H1 (cell line): Measurements from ENCODE around the gene EFHB. TPM values are rescaled to one million over a fixed set of nuclear protein-coding genes. Genes with fewer than 3 reads are reported as not detected.

Experiments used
- CTCF ChIA-PET: fragments of 300-600 bp; sonication (Branson Sonifier 250); formaldehyde crosslinking; loops from one replicate; lab custom pipeline; 2021; ENCODE audit not compliant: partially characterized antibody; lab: Charles Lee
- POLR2A ChIA-PET: fragments of 300-600 bp; sonication (Branson Sonifier 250); formaldehyde crosslinking; loops from one replicate; lab custom pipeline; 2021; ENCODE audit warnings: inconsistent platforms; ENCODE audit not compliant: partially characterized antibody; lab: Charles Lee
- DNase-seq, 2 experiments: peaks; one replicate each; pipeline versions ENCODE4 v3.0.0 to v3.0.0-alpha.2; 2010 to 2022; ENCODE audit warnings: low spot score in 2 of 2, low read depth in 1 of 2, mixed read lengths in 1 of 2
- FAIRE-seq: peaks from 2 replicates; lab custom pipeline; 2011; peaks lifted over from hg19 to GRCh38; lab: Jason Lieb, UNC
- H2AFZ ChIP-seq: 2 replicates; pipeline ENCODE4 v1.8.1; 2012; ENCODE audit warnings: low read length, inconsistent platforms
- H2AK5ac ChIP-seq: 2 replicates; pipeline ENCODE4 v1.6.1; 2013; ENCODE audit warnings: low read depth, low read length
- H2BK120ac ChIP-seq: replicated peaks from 2 replicates; pipeline ENCODE3; 2013; ENCODE audit warnings: low read depth, low read length, inconsistent platforms
- H2BK12ac ChIP-seq: 2 replicates; pipeline ENCODE4 v1.6.1; 2013; ENCODE audit warnings: low read depth, low read length
- H2BK15ac ChIP-seq: 2 replicates; pipeline ENCODE4 v1.6.1; 2013; ENCODE audit warnings: low read length
- H2BK20ac ChIP-seq: 2 replicates; pipeline ENCODE4 v1.6.1; 2013; ENCODE audit warnings: low read length
- H2BK5ac ChIP-seq: 2 replicates; pipeline ENCODE4 v1.6.1; 2013; ENCODE audit warnings: low read depth, low read length
- H3K14ac ChIP-seq: 2 replicates; pipeline ENCODE4 v1.6.1; 2013; ENCODE audit warnings: inconsistent platforms; ENCODE audit not compliant: insufficient read length
- H3K18ac ChIP-seq: 2 replicates; pipeline ENCODE4 v1.6.1; 2013; ENCODE audit warnings: low read length; ENCODE audit errors: extremely low read depth
- H3K23ac ChIP-seq: 2 replicates; pipeline ENCODE4 v1.6.1; 2013; ENCODE audit warnings: inconsistent platforms; ENCODE audit not compliant: insufficient read length
- H3K23me2 ChIP-seq: 2 replicates; pipeline ENCODE4 v1.6.1; 2013; ENCODE audit warnings: low read depth, low read length
- H3K27ac ChIP-seq: 2 replicates; pipeline ENCODE4 v1.6.1; 2011; ENCODE audit warnings: low read depth, low read length, inconsistent platforms
- H3K27me3 ChIP-seq, 4 experiments: replicated peaks in 1 of 4; 1 replicate in 1 of 4; 2 replicates in 3 of 4; pipeline versions ENCODE4 v1.6.1 to v1.8.1; 2011 to 2013; ENCODE audit warnings: low read length in 3 of 4, mild to moderate bottlenecking in 3 of 4, inconsistent platforms in 2 of 4, mixed read lengths in 2 of 4, moderate library complexity in 1 of 4; ENCODE audit not compliant: control insufficient read depth in 3 of 4, insufficient read depth in 3 of 4; ENCODE audit errors: extremely low read depth in 1 of 4
- H3K36me3 ChIP-seq, 4 experiments: 2 replicates each; pipeline versions ENCODE4 v1.6.1 to v1.8.1; 2011 to 2013; ENCODE audit warnings: mild to moderate bottlenecking in 4 of 4, low read length in 3 of 4, moderate library complexity in 2 of 4, control low read depth in 1 of 4, inconsistent platforms in 1 of 4; ENCODE audit not compliant: insufficient read depth in 4 of 4, control insufficient read depth in 2 of 4
- H3K4ac ChIP-seq: replicated peaks from 2 replicates; pipeline ENCODE3; 2013; ENCODE audit warnings: low read length, low read depth, mixed read lengths, inconsistent platforms; ENCODE audit not compliant: insufficient read length
- H3K4me1 ChIP-seq, 4 experiments: replicated peaks in 1 of 4; 1 replicate in 1 of 4; 2 replicates in 3 of 4; pipeline versions ENCODE4 v1.6.1 to v1.8.1; 2011 to 2013; ENCODE audit warnings: low read length in 3 of 4, inconsistent platforms in 2 of 4, mixed read lengths in 1 of 4; ENCODE audit not compliant: insufficient read depth in 4 of 4, control insufficient read depth in 3 of 4
- H3K4me2 ChIP-seq, 2 experiments: 2 replicates each; pipeline versions ENCODE4 v1.6.1 to v1.8.1; 2011 to 2013; ENCODE audit warnings: low read depth in 2 of 2, low read length in 2 of 2, control low read depth in 1 of 2, inconsistent platforms in 1 of 2, mild to moderate bottlenecking in 1 of 2; ENCODE audit not compliant: insufficient read depth in 1 of 2
- H3K4me3 ChIP-seq, 4 experiments: fragments of 200-600, 300-600 bp in 1 of 4; sonication (generic), shearing (Covaris generic), sonication (Bioruptor Twin) in 1 of 4; 2 replicates each; pipeline versions ENCODE4 v1.5.1 to v1.8.1; 2011 to 2016; ENCODE audit warnings: low read length in 4 of 4, low read depth in 3 of 4, control low read depth in 2 of 4, inconsistent platforms in 2 of 4, mild to moderate bottlenecking in 2 of 4, mixed read lengths in 1 of 4, moderate library complexity in 1 of 4; ENCODE audit not compliant: insufficient read depth in 2 of 4; ENCODE audit errors: extremely low read depth in 1 of 4
- H3K56ac ChIP-seq: replicated peaks from 2 replicates; pipeline ENCODE3; 2013; ENCODE audit warnings: low read depth, mild to moderate bottlenecking, mixed read lengths, low read length, inconsistent platforms; ENCODE audit not compliant: insufficient read length
- H3K79me1 ChIP-seq: 2 replicates; pipeline ENCODE4 v1.6.1; 2013; ENCODE audit warnings: low read depth, low read length, control low read depth
- H3K79me2 ChIP-seq, 2 experiments: 2 replicates each; pipeline versions ENCODE4 v1.6.1 to v1.8.1; 2012 to 2013; ENCODE audit warnings: low read length in 2 of 2, mild to moderate bottlenecking in 2 of 2, inconsistent platforms in 1 of 2; ENCODE audit not compliant: insufficient read depth in 2 of 2, control insufficient read depth in 1 of 2
- H3K9ac ChIP-seq, 4 experiments: replicated peaks in 1 of 4; 1 replicate in 1 of 4; 2 replicates in 3 of 4; pipeline versions ENCODE4 v1.6.1 to v1.8.1; 2011 to 2013; ENCODE audit warnings: low read depth in 3 of 4, low read length in 3 of 4, control low read depth in 2 of 4, mild to moderate bottlenecking in 2 of 4, moderate library complexity in 2 of 4, inconsistent platforms in 1 of 4; ENCODE audit errors: extremely low read depth in 1 of 4
- H3K9me3 ChIP-seq, 2 experiments: 2 replicates each; pipeline versions ENCODE4 v1.6.1 to v1.8.1; 2012 to 2013; ENCODE audit warnings: mild to moderate bottlenecking in 2 of 2, moderate library complexity in 2 of 2, control low read depth in 1 of 2, inconsistent platforms in 1 of 2, low read depth in 1 of 2, low read length in 1 of 2, mixed read lengths in 1 of 2; ENCODE audit not compliant: insufficient read depth in 2 of 2
- H4K20me1 ChIP-seq, 2 experiments: replicated peaks in 1 of 2; 2 replicates each; pipeline versions ENCODE3 to v1.8.1; 2011 to 2013; ENCODE audit warnings: inconsistent platforms in 2 of 2, low read length in 2 of 2, mild to moderate bottlenecking in 1 of 2; ENCODE audit not compliant: insufficient read depth in 2 of 2, control insufficient read depth in 1 of 2
- H4K5ac ChIP-seq: 2 replicates; pipeline ENCODE4 v1.6.1; 2013; ENCODE audit warnings: low read length, low read depth, mixed read lengths, inconsistent platforms; ENCODE audit not compliant: insufficient read length
- H4K8ac ChIP-seq: 2 replicates; pipeline ENCODE4 v1.8.0; 2013; ENCODE audit warnings: mild to moderate bottlenecking, moderate library complexity, low read length, inconsistent platforms; ENCODE audit not compliant: insufficient read depth; ENCODE audit errors: extremely low read depth
- H4K91ac ChIP-seq: replicated peaks from 2 replicates; pipeline ENCODE3; 2013; ENCODE audit warnings: low read length, mixed read lengths, inconsistent platforms; ENCODE audit not compliant: insufficient read length
- ASH2L ChIP-seq: fragments of 200-600, 300-600 bp; sonication (generic); IDR thresholded peaks from one replicate; pipeline ENCODE4 v1.7.1; 2017; ENCODE audit warnings: low read length
- BCL11A ChIP-seq, 2 experiments: IDR thresholded peaks; one replicate each; pipeline ENCODE4 v1.6.1; 2011; ENCODE audit warnings: low read depth in 2 of 2, low read length in 2 of 2, mild to moderate bottlenecking in 2 of 2
- HDAC6 ChIP-seq: IDR thresholded peaks from one replicate; pipeline ENCODE4 v1.7.1; 2012; ENCODE audit warnings: low read depth, mild to moderate bottlenecking, inconsistent platforms, low read length, moderate library complexity
- NANOG ChIP-seq: IDR thresholded peaks from 2 replicates; pipeline ENCODE4 v1.6.1; 2011; ENCODE audit warnings: low read length, low read depth, mild to moderate bottlenecking, inconsistent platforms; ENCODE audit not compliant: insufficient read depth, poor library complexity, severe bottlenecking
- NRF1 ChIP-seq: IDR thresholded peaks from 2 replicates; pipeline ENCODE4 v1.6.1; 2011; ENCODE audit warnings: mild to moderate bottlenecking, low read depth, low read length, improper control_type of control experiment
- POU5F1 ChIP-seq: IDR thresholded peaks from 2 replicates; pipeline ENCODE4 v1.6.1; 2011; ENCODE audit warnings: low read depth, mild to moderate bottlenecking, low read length, moderate library complexity
- RBBP5 ChIP-seq: IDR thresholded peaks from 2 replicates; pipeline ENCODE4 v1.7.1; 2012; ENCODE audit warnings: low read depth, mild to moderate bottlenecking, inconsistent platforms, low read length, moderate library complexity, borderline replicate concordance
- RNF2 ChIP-seq: fragments of 200-900, 300-1000 bp; sonication (generic); IDR thresholded peaks from 2 replicates; pipeline ENCODE4 v1.7.1; 2016; ENCODE audit warnings: borderline replicate concordance, low read depth, mild to moderate bottlenecking, antibody characterized with exemption, low read length; ENCODE audit not compliant: poor library complexity, severe bottlenecking; ENCODE audit errors: missing control alignments
- RXRA ChIP-seq: IDR thresholded peaks from 2 replicates; pipeline ENCODE4 v1.6.1; 2011; ENCODE audit warnings: low read depth, mild to moderate bottlenecking, low read length, moderate library complexity; ENCODE audit not compliant: insufficient read depth
- SIN3A ChIP-seq, 2 experiments: IDR thresholded peaks in 1 of 2; conservative IDR thresholded peaks in 1 of 2; 2 replicates each; pipeline ENCODE4 v1.6.1; 2011 to 2012; ENCODE audit warnings: low read length in 2 of 2, improper control_type of control experiment in 1 of 2, low read depth in 1 of 2, mild to moderate bottlenecking in 1 of 2
- SIRT6 ChIP-seq: IDR thresholded peaks from one replicate; pipeline ENCODE4 v1.7.1; 2012; ENCODE audit warnings: low read length, inconsistent platforms
- TAF1 ChIP-seq: IDR thresholded peaks from 2 replicates; pipeline ENCODE4 v1.6.1; 2011; ENCODE audit warnings: mild to moderate bottlenecking, low read depth, low read length
- TCF12 ChIP-seq: IDR thresholded peaks from 2 replicates; pipeline ENCODE4 v1.6.1; 2011; ENCODE audit warnings: low read depth, mild to moderate bottlenecking, low read length
- YY1 ChIP-seq: IDR thresholded peaks from 2 replicates; pipeline ENCODE4 v1.6.1; 2011; ENCODE audit warnings: low read depth, mild to moderate bottlenecking, low read length
- ZNF274 ChIP-seq: IDR thresholded peaks from 2 replicates; pipeline ENCODE4 v1.7.0; 2012; ENCODE audit warnings: low read length, borderline replicate concordance; ENCODE audit errors: extremely low read depth
- WGBS, 2 experiments: shearing (Covaris generic) in 1 of 2; methylation state at CpG; one replicate each; pipeline versions ENCODE4 v1.1.6 to v1.1.7; 2013 to 2015; ENCODE audit warnings: low lambda C conversion rate in 2 of 2, mixed read lengths in 2 of 2, inconsistent platforms in 1 of 2, low coverage in 1 of 2, missing lambda C conversion rate in 1 of 2; ENCODE audit not compliant: insufficient replicate concordance in 2 of 2, insufficient coverage in 1 of 2, insufficient read length in 1 of 2; ENCODE audit errors: extremely low coverage in 1 of 2, missing lambda C conversion rate in 1 of 2; 5-methylcytosine and 5-hydroxymethylcytosine counted together
- polyA plus RNA-seq, 7 experiments: library from polyadenylated mRNA; depleted of rRNA in 3 of 7; stranded (reverse) in 5 of 7; unstranded in 2 of 7; fragments of >200 nt in 5 of 7; fragments of 200-250 nt in 2 of 7; gene quantifications; 1 replicate in 5 of 7; 2 replicates in 1 of 7; 4 replicates in 1 of 7; pipeline versions ENCODE4 v1.2.1 to v1.2.3, GENCODE V29; 2011 to 2013; ENCODE audit warnings: missing spikeins in 2 of 7, mixed read lengths in 2 of 7
- total RNA-seq: library from RNA; stranded (reverse); fragmentation: NEBNext Ultra II Directional; extraction: Animal tissue kit (Norgen Biotek cat#: 25700); gene quantifications from 2 replicates; pipeline ENCODE4 v1.2.1, GENCODE V29; 2021

The EFHB gene
- total and polyA plus RNA-seq, 2 of the 8 experiments (the other 6 are each of a cell fraction or from before 2014, with no cell fraction given), result 0.12 to 1.3 TPM

- Histone ChIP-seq H2BK20ac (no peak overlapping the region), H3K23ac (no peak overlapping the region), H4K91ac (no peak overlapping the region), H3K4me1 (no peaks in the 10 kb centered on the region), H4K20me1 (no peaks in the 10 kb centered on the region), H3K4me2 (no peak overlapping the region), H3K4ac (no peak overlapping the region), H2AFZ (no peak overlapping the region), H3K79me2 (no peaks in the 10 kb centered on the region), H3K56ac (no peak overlapping the region), H4K5ac (no peak overlapping the region), H3K27ac (no peak overlapping the region), H3K14ac (no peak overlapping the region), H2BK15ac (no peak overlapping the region), H3K18ac (no peak overlapping the region), H3K9ac (no peak overlapping the region), H3K27me3 (no peaks in the 10 kb centered on the region), H4K8ac (no peak overlapping the region), H3K36me3 (no peaks in the 10 kb centered on the region), H3K23me2 (no peaks in the 10 kb centered on the region; the same call in 1 of the 2 replicates), H2AK5ac (no peak overlapping the region), H2BK5ac (no peak overlapping the region), H3K79me1 (no peaks in the 10 kb centered on the region), H2BK12ac (no peak overlapping the region), H3K9me3 (no peaks in the 10 kb centered on the region), H2BK120ac (no peak overlapping the region), H3K4me3 (no peak overlapping the region)
- no peak for DNase-seq
- ChIA-PET CTCF (interaction anchor here (1.1 kb wide), 1 partner anchor 108 kb away, joined by 3 read pairs; the partner anchor contains the start of gene KAT2B), POLR2A (no interaction called here)
- 95% methylated on average over 1 of the region's 1 CpG; no CpG with 5 or more reads in 1 of the 2 experiments for WGBS, 2 experiments
- FAIRE-seq, result no peak
- TF ChIP-seq BCL11A (IDR thresholded peaks at IDR 0.05; ENCODE audit: low read depth in 2 of 2, low read length in 2 of 2) (no peak), NRF1 (no peak), YY1 (no peak), SIRT6 (no peak), TCF12 (no peak), RXRA (no peak), NANOG (no peak), HDAC6 (no peak), TAF1 (no peak), RBBP5 (no peak), SIN3A (conservative IDR thresholded peaks at IDR 0.05 in 1 of 2, IDR thresholded peaks at IDR 0.05 in 1 of 2; ENCODE audit: low read depth in 1 of 2, low read length in 2 of 2) (no peak), ZNF274 (no peak), RNF2 (no peak), ASH2L (no peak), POU5F1 (no peak)
These were observed 2.2 kb downstream of the EFHB start for GRCh38 chr3:19931767-19932188.
